GM12878 (cell line): ENCODE results near the gene DEUP1. TPM values are rescaled to one million over a fixed set of nuclear protein-coding genes. Genes with fewer than 3 reads are reported as not detected.

Source experiments
- ATAC-seq: fragments of 200-7000 bp; cut with Tn5 transposase; 3 replicates; pipeline ENCODE4 v1.9.1; 2020; ENCODE audit warnings: mild to moderate bottlenecking, moderate library complexity
- BruUV-seq: library from RNA; stranded (reverse); fragments of 400-500 nt; replicated peaks from 2 replicates; lab custom pipeline; 2021; lab: Mats Ljungman, UMichigan
- CTCF ChIA-PET: fragments of 300-600 bp; sonication (Branson Sonifier 250); formaldehyde crosslinking; extraction: SDS; loops from one replicate; lab custom pipeline; 2021; ENCODE audit warnings: inconsistent platforms; lab: Yijun Ruan, JAX
- POLR2A ChIA-PET: fragments of 350-600 bp; formaldehyde crosslinking; extraction: SDS; loops from one replicate; lab custom pipeline; 2021; ENCODE audit warnings: inconsistent platforms; lab: Charles Lee
- RAD21 ChIA-PET: fragments of 300-600 bp; sonication (Branson Sonifier 250); formaldehyde crosslinking; loops from one replicate; lab custom pipeline; 2023; ENCODE audit warnings: antibody characterized with exemption; ENCODE audit not compliant: unreplicated experiment; lab: Charles Lee
- SMC1A ChIA-PET: fragments of 300-600 bp; sonication (Branson Sonifier 250); formaldehyde crosslinking; loops from one replicate; lab custom pipeline; 2023; ENCODE audit not compliant: unreplicated experiment, uncharacterized antibody; lab: Charles Lee
- DNase-seq: peaks from one replicate; pipeline ENCODE4 v3.0.0-alpha.2; 2011; ENCODE audit warnings: low read depth, low spot score
- FAIRE-seq: peaks from 3 replicates; lab custom pipeline; 2011; peaks lifted over from hg19 to GRCh38; lab: Jason Lieb, UNC
- H2AFZ ChIP-seq: 2 replicates; pipeline ENCODE4 v1.6.0; 2011; ENCODE audit warnings: low read depth, low read length, control low read depth; ENCODE audit not compliant: control insufficient read depth
- H3K27ac ChIP-seq: 2 replicates; pipeline ENCODE4 v1.5.1; 2011; ENCODE audit warnings: control low read depth; ENCODE audit not compliant: control insufficient read depth, insufficient read depth
- H3K27me3 ChIP-seq, 2 experiments: replicated peaks in 1 of 2; 2 replicates each; pipeline versions ENCODE4 v1.6.0 to v1.6.1; 2011; ENCODE audit warnings: low read length in 1 of 2; ENCODE audit not compliant: control insufficient read depth in 2 of 2, insufficient read depth in 2 of 2
- H3K36me3 ChIP-seq, 2 experiments: 2 replicates each; pipeline ENCODE4 v1.5.1; 2011; ENCODE audit warnings: low read length in 1 of 2; ENCODE audit not compliant: control insufficient read depth in 2 of 2, insufficient read depth in 2 of 2
- H3K4me1 ChIP-seq: 2 replicates; pipeline ENCODE4 v1.6.1; 2011; ENCODE audit warnings: mild to moderate bottlenecking, low read length, moderate library complexity, mixed read lengths; ENCODE audit not compliant: control insufficient read depth, insufficient read depth
- H3K4me2 ChIP-seq: 2 replicates; pipeline ENCODE4 v1.6.0; 2011; ENCODE audit warnings: control low read depth; ENCODE audit not compliant: control insufficient read depth, insufficient read depth
- H3K4me3 ChIP-seq: fragments of 200-600 bp; sonication (generic); 2 replicates; pipeline ENCODE4 v1.5.1; 2016
- H3K79me2 ChIP-seq: 2 replicates; pipeline ENCODE4 v1.6.0; 2011; ENCODE audit warnings: low read length; ENCODE audit not compliant: control insufficient read depth, insufficient read depth
- H3K9ac ChIP-seq: 2 replicates; pipeline ENCODE4 v1.8.0; 2011; ENCODE audit warnings: low read length, control low read depth, mixed read lengths; ENCODE audit not compliant: control insufficient read depth, insufficient read depth
- H3K9me3 ChIP-seq: replicated peaks from 3 replicates; pipeline ENCODE4 v1.5.1; 2011; ENCODE audit warnings: mild to moderate bottlenecking, low read length; ENCODE audit not compliant: control insufficient read depth, insufficient read depth
- H4K20me1 ChIP-seq: 2 replicates; pipeline ENCODE4 v1.6.0; 2011; ENCODE audit not compliant: control insufficient read depth, insufficient read depth
- CBX5 ChIP-seq: sonication (generic); IDR thresholded peaks from 2 replicates; pipeline ENCODE4 v1.6.1; 2016; ENCODE audit warnings: low read depth, moderate library complexity, mild to moderate bottlenecking, inconsistent platforms
- CUX1 ChIP-seq: IDR thresholded peaks from 2 replicates; pipeline ENCODE4 v1.6.1; 2012; ENCODE audit warnings: improper control_type of control experiment, low read depth, low read length; ENCODE audit not compliant: insufficient replicate concordance
- E4F1 ChIP-seq: fragments of 450-650 bp; IDR thresholded peaks from 2 replicates; pipeline ENCODE4 v1.6.1; 2018; ENCODE audit warnings: borderline replicate concordance, mild to moderate bottlenecking; ENCODE audit not compliant: partially characterized antibody
- IRF4 ChIP-seq: IDR thresholded peaks from 2 replicates; pipeline ENCODE4 v1.6.1; 2011; ENCODE audit warnings: low read depth, low read length
- RAD21 ChIP-seq: IDR thresholded peaks from 2 replicates; pipeline ENCODE4 v1.6.1; 2011; ENCODE audit warnings: mild to moderate bottlenecking, low read depth, low read length, moderate library complexity; ENCODE audit not compliant: insufficient read depth
- RB1 ChIP-seq: fragments of 450-650 bp; formaldehyde crosslinking; IDR thresholded peaks from 2 replicates; pipeline ENCODE4 v1.6.1; 2017; ENCODE audit warnings: mild to moderate bottlenecking, borderline replicate concordance
- REST ChIP-seq: IDR thresholded peaks from 2 replicates; pipeline ENCODE4 v1.6.1; 2012; ENCODE audit warnings: mild to moderate bottlenecking, low read depth, low read length
- SPI1 ChIP-seq: IDR thresholded peaks from 2 replicates; pipeline ENCODE4 v1.6.1; 2011; ENCODE audit warnings: low read depth, mild to moderate bottlenecking, low read length, moderate library complexity, borderline replicate concordance; ENCODE audit not compliant: insufficient read depth
- TBL1XR1 ChIP-seq: IDR thresholded peaks from 2 replicates; pipeline ENCODE4 v1.6.1; 2012; ENCODE audit warnings: low read depth, low read length, improper control_type of control experiment
- ZBED1 ChIP-seq: IDR thresholded peaks from 2 replicates; pipeline ENCODE4 v1.6.1; 2016; ENCODE audit warnings: borderline replicate concordance
- ZZZ3 ChIP-seq: IDR thresholded peaks from 2 replicates; pipeline ENCODE4 v1.6.1; 2011; ENCODE audit warnings: low read depth; ENCODE audit not compliant: control insufficient read depth, insufficient read length
- WGBS: methylation state at CpG from one replicate; pipeline ENCODE4 v1.1.6; 2016; ENCODE audit warnings: low lambda C conversion rate; ENCODE audit not compliant: insufficient replicate concordance, insufficient coverage; ENCODE audit errors: missing lambda C conversion rate; 5-methylcytosine and 5-hydroxymethylcytosine counted together
- in situ Hi-C: fragments of 300-500 bp; cut with MboI; formaldehyde crosslinking; loops from 9 replicates; pipeline ENCODE4 v1.14.3; 2018; ENCODE audit warnings: mixed read lengths
- intact Hi-C: fragments of 100-400 bp; cut with micrococcal nuclease; formaldehyde crosslinking; loops from one replicate; pipeline ENCODE4 v1.14.2; 2022; ENCODE audit not compliant: unreplicated experiment
- polyA plus RNA-seq, 11 experiments: library from polyadenylated mRNA; depleted of rRNA in 4 of 11; unstranded in 6 of 11; stranded (reverse) in 5 of 11; fragments of >200 nt; fragmentation: Nextera tagmentation in 4 of 11; fragmentation: Illumina TruSeq in 1 of 11; extraction: Ambion mirVana in 4 of 11; extraction: Trizol in 1 of 11; gene quantifications; 1 replicate in 1 of 11; 2 replicates in 10 of 11; pipeline versions ENCODE4 v1.2.1 to v1.2.3, GENCODE V29; 2011 to 2016; ENCODE audit warnings: inconsistent platforms in 2 of 11, missing spikeins in 2 of 11, low read depth in 1 of 11
- total RNA-seq, 4 experiments: library from RNA; depleted of rRNA in 3 of 4; stranded (reverse); fragments of >200 nt in 3 of 4; fragmentation: Illumina TruSeq in 1 of 4; extraction: Trizol in 1 of 4; gene quantifications; 2 replicates each; pipeline versions ENCODE4 v1.2.1 to v1.2.3, GENCODE V29; 2013 to 2021

DEUP1 gene
- total and polyA plus RNA-seq, 10 of the 15 experiments (the other 5 are each of a cell fraction or from before 2014, with no cell fraction given), result 0.12 TPM; not detected in 9

- intact Hi-C loops (no loop called here), in situ Hi-C loops (no loop called here)
- H2AFZ ChIP-seq, result no peak overlapping the region
- H3K4me3 ChIP-seq, result no peak overlapping the region
- POLR2A ChIA-PET, result no interaction called here
- no peaks in the 10 kb centered on the region for H3K9me3 ChIP-seq
- no peak for DNase-seq
- H3K4me2 ChIP-seq, result no peak overlapping the region
- SMC1A ChIA-PET, result interaction anchor here (1.1 kb wide), 1 partner anchor 65 kb away, joined by 3 read pairs; no protein-coding TSS in a partner anchor
- H4K20me1 ChIP-seq, result no peaks in the 10 kb centered on the region
- H3K79me2 ChIP-seq, result no peaks in the 10 kb centered on the region
- no peak overlapping the region for H3K27ac ChIP-seq
- WGBS, result 62% methylated on average over 2 of the region's 2 CpGs
- H3K9ac ChIP-seq, result no peak overlapping the region
- CTCF ChIA-PET, result interaction anchor here (1.1 kb wide), 1 partner anchor 55 kb away, joined by 3 read pairs; no protein-coding TSS in a partner anchor
- no peak for FAIRE-seq
- no peak for ATAC-seq
- RAD21 ChIA-PET, result interaction anchor here (1.5 kb wide), 1 partner anchor 38 kb away, joined by 4 read pairs; no protein-coding TSS in a partner anchor
- no peaks in the 10 kb centered on the region for H3K4me1 ChIP-seq
- H3K36me3 ChIP-seq, result peaks cover 0 to 20% of the 10 kb centered on the region in 2 experiments; a peak in 3 of 4 replicates
- BruUV-seq, result no TSS peak
- no peaks in the 10 kb centered on the region for H3K27me3 ChIP-seq
- no peak for TF ChIP-seq CUX1
- TF ChIP-seq RB1, result no peak
- TF ChIP-seq SPI1, result no peak
- no peak for TF ChIP-seq CBX5
- TF ChIP-seq IRF4, result no peak
- no peak for TF ChIP-seq ZZZ3
- TF ChIP-seq REST, result no peak
- no peak for TF ChIP-seq TBL1XR1
- no peak for TF ChIP-seq RAD21
- no peak for TF ChIP-seq E4F1
- no peak for TF ChIP-seq ZBED1
Observed at GRCh38 chr11:93485983-93486382, 155.4 kb downstream of the DEUP1 start.
